H9 (cell line): ENCODE data around the gene H2AZ2. TPM values are rescaled to one million over a fixed set of nuclear protein-coding genes. Genes with fewer than 3 reads are reported as not detected.
A peak's percentile ranks its signal among the peaks of the same experiment; 100 is the strongest.
"Not testable (repeated sequence)": the region's sequence is repeated elsewhere in the genome, so short reads cannot be mapped to it uniquely, and the experiment has no call there.

ENCODE experiments used
- DNase-seq: peaks from one replicate; pipeline ENCODE4 v3.0.0-alpha.2; 2017
- H2AFZ ChIP-seq: one replicate; pipeline ENCODE4 v1.6.1; 2013; ENCODE audit warnings: mild to moderate bottlenecking, low read length, control low read depth, moderate library complexity
- H2AK5ac ChIP-seq: 2 replicates; pipeline ENCODE4 v1.6.1; 2013; ENCODE audit warnings: low read length, control low read depth, mixed read lengths; ENCODE audit not compliant: insufficient read length
- H2BK120ac ChIP-seq: one replicate; pipeline ENCODE4 v1.6.1; 2013; ENCODE audit warnings: low read depth, mild to moderate bottlenecking, low read length, control low read depth, inconsistent platforms; ENCODE audit not compliant: poor library complexity, severe bottlenecking
- H2BK12ac ChIP-seq: 2 replicates; pipeline ENCODE4 v1.6.1; 2013; ENCODE audit warnings: low read length, control low read depth, mixed read lengths, low read depth; ENCODE audit not compliant: insufficient read length
- H2BK15ac ChIP-seq: 2 replicates; pipeline ENCODE4 v1.6.1; 2013; ENCODE audit warnings: low read depth, low read length, control low read depth
- H2BK20ac ChIP-seq: one replicate; pipeline ENCODE4 v1.6.1; 2013; ENCODE audit warnings: low read depth, mild to moderate bottlenecking, low read length, control low read depth, inconsistent platforms; ENCODE audit not compliant: poor library complexity, severe bottlenecking
- H2BK5ac ChIP-seq: 2 replicates; pipeline ENCODE4 v1.6.1; 2013; ENCODE audit warnings: low read length, control low read depth, mixed read lengths; ENCODE audit not compliant: insufficient read length
- H3K14ac ChIP-seq: 2 replicates; pipeline ENCODE4 v1.6.1; 2013; ENCODE audit warnings: low read length, control low read depth; ENCODE audit not compliant: insufficient read depth
- H3K18ac ChIP-seq: 2 replicates; pipeline ENCODE4 v1.6.1; 2013; ENCODE audit warnings: low read depth, mild to moderate bottlenecking, mixed read lengths, low read length, control low read depth; ENCODE audit not compliant: insufficient read length
- H3K23ac ChIP-seq: 2 replicates; pipeline ENCODE4 v1.6.1; 2013; ENCODE audit warnings: low read length, control low read depth, mixed read lengths, low read depth; ENCODE audit not compliant: insufficient read length
- H3K23me2 ChIP-seq: 2 replicates; pipeline ENCODE4 v1.6.1; 2013; ENCODE audit warnings: low read depth, mild to moderate bottlenecking, mixed read lengths, low read length, control low read depth; ENCODE audit not compliant: insufficient read length, poor library complexity, severe bottlenecking
- H3K27ac ChIP-seq: 2 replicates; pipeline ENCODE4 v1.5.1; 2013; ENCODE audit warnings: low read length, control low read depth, mixed read lengths, low read depth; ENCODE audit not compliant: insufficient read length
- H3K27me3 ChIP-seq: 2 replicates; pipeline ENCODE4 v1.6.1; 2013; ENCODE audit warnings: low read length, control low read depth, inconsistent platforms; ENCODE audit not compliant: insufficient read depth
- H3K4ac ChIP-seq: 2 replicates; pipeline ENCODE4 v1.6.1; 2013; ENCODE audit warnings: low read depth, mild to moderate bottlenecking, control low read depth, inconsistent platforms, low read length, moderate library complexity
- H3K4me1 ChIP-seq: 2 replicates; pipeline ENCODE4 v1.6.1; 2013; ENCODE audit warnings: low read length, control low read depth, inconsistent platforms; ENCODE audit not compliant: insufficient read depth
- H3K4me2 ChIP-seq: 2 replicates; pipeline ENCODE4 v1.6.1; 2013; ENCODE audit warnings: low read length, control low read depth, mixed read lengths; ENCODE audit not compliant: insufficient read length, insufficient read depth
- H3K56ac ChIP-seq: 2 replicates; pipeline ENCODE4 v1.6.1; 2013; ENCODE audit warnings: low read depth, mild to moderate bottlenecking, mixed read lengths, low read length, control low read depth; ENCODE audit not compliant: insufficient read length
- H3K79me1 ChIP-seq: 2 replicates; pipeline ENCODE4 v1.6.1; 2013; ENCODE audit warnings: low read depth, mild to moderate bottlenecking, moderate library complexity, low read length, control low read depth, inconsistent platforms; ENCODE audit not compliant: insufficient read depth, poor library complexity, severe bottlenecking
- H3K79me2 ChIP-seq: 2 replicates; pipeline ENCODE4 v1.6.1; 2013; ENCODE audit warnings: low read length, control low read depth, inconsistent platforms; ENCODE audit not compliant: insufficient read depth
- H3K9ac ChIP-seq: 2 replicates; pipeline ENCODE4 v1.6.1; 2013; ENCODE audit warnings: low read length, control low read depth, mixed read lengths; ENCODE audit not compliant: insufficient read length; ENCODE audit errors: extremely low read depth
- H3K9me3 ChIP-seq: one replicate; pipeline ENCODE4 v1.6.1; 2013; ENCODE audit warnings: low read depth, low read length, inconsistent platforms; ENCODE audit not compliant: control insufficient read depth
- H3T11ph ChIP-seq: one replicate; pipeline ENCODE4 v1.6.1; 2013; ENCODE audit warnings: mild to moderate bottlenecking, low read length, control low read depth, inconsistent platforms
- H4K20me1 ChIP-seq: one replicate; pipeline ENCODE4 v1.6.1; 2013; ENCODE audit not compliant: control insufficient read depth, insufficient read length, insufficient read depth
- H4K5ac ChIP-seq: 2 replicates; pipeline ENCODE4 v1.6.1; 2013; ENCODE audit warnings: low read depth, mild to moderate bottlenecking, mixed read lengths, low read length, control low read depth; ENCODE audit not compliant: insufficient read length
- H4K8ac ChIP-seq: replicated peaks from 2 replicates; pipeline ENCODE4 v1.6.1; 2013; ENCODE audit warnings: low read length, control low read depth, mixed read lengths, low read depth; ENCODE audit not compliant: insufficient read length
- H4K91ac ChIP-seq: 2 replicates; pipeline ENCODE4 v1.6.1; 2013; ENCODE audit warnings: low read depth, mild to moderate bottlenecking, moderate library complexity, mixed read lengths, low read length, control low read depth; ENCODE audit not compliant: insufficient read length
- H3K27ac Mint-ChIP-seq, 3 experiments: 2 replicates in 2 of 3; 3 replicates in 1 of 3; pipeline ENCODE4 v1.8.0; 2020 to 2021; ENCODE audit warnings: mixed read lengths in 3 of 3, mild to moderate bottlenecking in 1 of 3, moderate library complexity in 1 of 3
- H3K27me3 Mint-ChIP-seq: 2 replicates; pipeline ENCODE4 v1.8.0; 2021; ENCODE audit warnings: low read depth, mild to moderate bottlenecking, moderate library complexity, mixed read lengths
- H3K36me3 Mint-ChIP-seq, 3 experiments: 2 replicates in 2 of 3; 3 replicates in 1 of 3; pipeline ENCODE4 v1.8.0; 2020 to 2021; ENCODE audit warnings: low read depth in 3 of 3, mixed read lengths in 3 of 3; ENCODE audit not compliant: insufficient read depth in 1 of 3
- H3K4me1 Mint-ChIP-seq, 2 experiments: 2 replicates each; pipeline ENCODE4 v1.8.0; 2020; ENCODE audit warnings: mixed read lengths in 2 of 2
- H3K4me3 Mint-ChIP-seq, 2 experiments: 2 replicates in 1 of 2; 3 replicates in 1 of 2; pipeline ENCODE4 v1.8.0; 2020 to 2021; ENCODE audit warnings: mild to moderate bottlenecking in 2 of 2, mixed read lengths in 2 of 2, moderate library complexity in 1 of 2
- H3K9me3 Mint-ChIP-seq, 2 experiments: 2 replicates in 1 of 2; 3 replicates in 1 of 2; pipeline ENCODE4 v1.8.0; 2020; ENCODE audit warnings: mild to moderate bottlenecking in 2 of 2, mixed read lengths in 2 of 2, moderate library complexity in 1 of 2
- CTCF ChIP-seq: fragments of 200-600 bp; sonication (generic); conservative IDR thresholded peaks from 3 replicates; pipeline ENCODE4 v1.8.0; 2021; ENCODE audit warnings: antibody characterized with exemption, mild to moderate bottlenecking
- WGBS: extraction: QIAGEN DNeasy Blood & Tissue Kit; methylation state at CpG from one replicate; pipeline ENCODE4 v1.1.7; 2013; ENCODE audit warnings: missing lambda C conversion rate, low lambda C conversion rate, mixed read lengths; ENCODE audit not compliant: insufficient read length; ENCODE audit errors: extremely low coverage; 5-methylcytosine and 5-hydroxymethylcytosine counted together
- total RNA-seq: library from RNA; stranded (reverse); gene quantifications from 2 replicates; pipeline ENCODE4 v1.2.1, GENCODE V29; 2021

H2AZ2 gene
- total RNA-seq, 1 experiment from 2014 or later = 208 TPM

DNA sequence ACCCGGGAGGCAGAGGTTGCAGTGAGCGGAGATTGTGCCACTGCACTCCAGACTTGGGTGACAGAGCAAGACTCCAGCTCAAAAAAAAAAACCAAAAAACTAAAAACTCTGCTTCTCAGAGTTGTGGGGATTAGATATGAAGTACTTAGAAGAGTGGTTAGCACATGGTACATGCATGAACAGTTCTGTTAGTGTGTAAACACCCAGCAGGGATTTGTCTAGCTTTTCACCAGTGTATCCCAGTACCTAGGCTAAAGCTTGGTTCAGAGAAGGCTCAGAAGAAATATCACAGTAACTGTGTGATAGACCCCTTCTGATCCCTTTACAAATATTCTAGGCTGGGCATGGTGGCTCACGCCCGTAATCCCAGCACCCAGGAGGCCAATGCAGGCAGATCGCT, 41.9 kb downstream of the H2AZ2 start:
- no peak overlapping the region for H3K4me2 ChIP-seq
- no peak overlapping the region for H2BK20ac ChIP-seq
- H3K79me2 ChIP-seq = no peaks in the 10 kb centered on the region
- no peak overlapping the region; a peak in 2 of 7 replicates for H3K27ac Mint-ChIP-seq
- H4K20me1 ChIP-seq = no peaks in the 10 kb centered on the region
- no peak overlapping the region for H2AK5ac ChIP-seq
- H3K4me1 ChIP-seq = no peaks in the 10 kb centered on the region
- H2BK5ac ChIP-seq = no peak overlapping the region
- no peak overlapping the region for H4K8ac ChIP-seq
- no peak overlapping the region for H3K27ac ChIP-seq
- H3K4ac ChIP-seq = no peak overlapping the region
- no peak overlapping the region for H4K5ac ChIP-seq
- no peak for TF ChIP-seq CTCF
- no peaks in the 10 kb centered on the region for H3K23me2 ChIP-seq
- no peaks in the 10 kb centered on the region for H3K79me1 ChIP-seq
- H2AFZ ChIP-seq = no peak overlapping the region
- no peaks in the 10 kb centered on the region; the same call in 1 of the 2 replicates for H3K27me3 Mint-ChIP-seq
- no peak overlapping the region for H2BK15ac ChIP-seq
- no peak overlapping the region for H2BK120ac ChIP-seq
- WGBS = no CpG with 5 or more reads among the region's 5 CpGs
- no peaks in the 10 kb centered on the region for H3K4me1 Mint-ChIP-seq
- H3K56ac ChIP-seq = no peak overlapping the region
- no peaks in the 10 kb centered on the region for H3K9me3 ChIP-seq
- H3K4me3 Mint-ChIP-seq = no peak overlapping the region
- no peak overlapping the region for H3K9ac ChIP-seq
- no peak overlapping the region for H2BK12ac ChIP-seq
- no peak for DNase-seq
- H3K27me3 ChIP-seq = no peaks in the 10 kb centered on the region
- H3K14ac ChIP-seq = no peak overlapping the region
- H3K9me3 Mint-ChIP-seq = no peaks in the 10 kb centered on the region
- peaks cover 17 to 34% (median 23%) of the 10 kb centered on the region in 3 experiments; a peak in 6 of 7 replicates for H3K36me3 Mint-ChIP-seq
- H3K18ac ChIP-seq = no peak overlapping the region
- no peak overlapping the region for H4K91ac ChIP-seq
- H3K23ac ChIP-seq = no peak overlapping the region
- no peak overlapping the region for H3T11ph ChIP-seq

DNA sequence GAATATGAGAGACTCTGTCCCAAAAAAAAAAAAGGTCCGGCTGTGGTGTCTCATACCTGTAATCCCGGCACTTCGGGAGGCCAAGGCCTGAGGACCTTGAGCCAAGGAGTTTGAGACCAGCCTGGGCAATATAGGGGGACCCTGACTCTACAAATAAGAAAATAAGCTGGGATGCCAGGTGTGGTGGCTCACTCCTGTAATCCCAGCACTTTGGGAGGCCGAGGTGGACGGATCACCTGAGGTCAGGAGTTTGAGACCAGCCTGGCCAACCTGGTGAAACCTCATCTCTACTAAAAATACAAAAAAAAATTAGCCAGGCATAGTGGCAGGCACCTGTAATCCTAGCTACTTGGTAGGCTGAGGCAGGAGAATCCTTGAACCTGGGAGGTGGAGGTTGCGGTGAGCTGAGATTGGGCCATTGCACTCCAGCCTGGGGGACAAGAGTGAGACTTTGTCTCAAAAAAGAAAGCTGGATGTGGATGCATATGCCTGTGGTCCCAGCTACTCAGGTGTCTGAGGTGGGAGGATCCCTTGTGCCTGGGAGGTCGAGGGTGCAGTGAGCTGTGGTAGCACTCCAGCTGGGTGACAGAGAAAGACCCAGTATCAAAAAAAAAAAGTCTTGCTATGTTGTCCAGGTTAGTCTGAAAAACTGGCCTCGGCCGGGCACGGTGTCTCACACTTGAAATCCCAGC, 43.9 kb downstream of the H2AZ2 start:
- not testable (repeated sequence) for H3K4me3 Mint-ChIP-seq, H2BK120ac ChIP-seq, H4K5ac ChIP-seq, H3K27me3 ChIP-seq, H3K18ac ChIP-seq, H3K14ac ChIP-seq, H2BK12ac ChIP-seq, H3K56ac ChIP-seq, H4K91ac ChIP-seq, H3K79me1 ChIP-seq, H3K27ac ChIP-seq, H2AFZ ChIP-seq, H2AK5ac ChIP-seq, H3K9ac ChIP-seq, H3K4ac ChIP-seq, H3K9me3 Mint-ChIP-seq, DNase-seq, H3K27me3 Mint-ChIP-seq, H3K4me2 ChIP-seq, H3K79me2 ChIP-seq, H2BK20ac ChIP-seq, H3K4me1 ChIP-seq, H4K20me1 ChIP-seq, H3K23ac ChIP-seq, H3K23me2 ChIP-seq, H2BK5ac ChIP-seq, H3K4me1 Mint-ChIP-seq, H2BK15ac ChIP-seq, H4K8ac ChIP-seq, H3K9me3 ChIP-seq, H3T11ph ChIP-seq
- no CpG with 5 or more reads among the region's 10 CpGs for WGBS
- H3K27ac Mint-ChIP-seq = peak overlapping the region in 1 of 3 experiments; percentile 16; a peak in 1 of 7 replicates
- H3K36me3 Mint-ChIP-seq = peaks cover 32 to 53% (median 40%) of the 10 kb centered on the region in 3 experiments; a peak in 6 of 7 replicates
